ENCODE measurements around the gene HADHA. TPM values are rescaled to one million over a fixed set of nuclear protein-coding genes. Genes with fewer than 3 reads are reported as not detected.
"Not testable (repeated sequence)": the region's sequence is repeated elsewhere in the genome, so short reads cannot be mapped to it uniquely, and the experiment has no call there.

The HADHA gene
- total RNA-seq, 2 experiments from 2014 or later: 149 to 154 TPM

- POLR2A ChIA-PET: no interaction called here
- peak; percentile 19 for ATAC-seq
- intact Hi-C loops (cut with DNase I, micrococcal nuclease): no loop called here
- Mint-ChIP-seq H3K9me3 (ENCODE audit: low read depth) (no peaks in the 10 kb centered on the region), H3K4me1 (peaks cover 17% of the 10 kb centered on the region), H3K27ac (peak overlapping the region; percentile 52), H3K4me3 (no peak overlapping the region), H3K36me3 (ENCODE audit: low read depth) (peaks cover 9% of the 10 kb centered on the region), H3K27me3 (no peaks in the 10 kb centered on the region)
- DNase-seq: no peak
- CTCF ChIA-PET: interaction anchor here (0.6 kb wide), 1 partner anchor 685 kb away, joined by 3 read pairs; no protein-coding TSS in a partner anchor
Measured at GRCh38 chr2:26270373-26270772, 25.9 kb upstream of the HADHA start.

GRCh38 chr2:26269571-26270158 is 25.2 kb upstream of the HADHA start:
- Mint-ChIP-seq H3K9me3 (ENCODE audit: low read depth) (no peaks in the 10 kb centered on the region), H3K4me3 (no peak overlapping the region), H3K27ac (peak overlapping the region; percentile 31), H3K27me3 (no peaks in the 10 kb centered on the region), H3K36me3 (ENCODE audit: low read depth) (peaks cover 9% of the 10 kb centered on the region), H3K4me1 (peaks cover 17% of the 10 kb centered on the region)
- no peak for ATAC-seq
- ChIA-PET CTCF (interaction anchor here (0.6 kb wide), 2 partner anchors 177 to 685 kb away, joined by 3 read pairs; no protein-coding TSS in a partner anchor), POLR2A (no interaction called here)
- intact Hi-C loops (cut with DNase I, micrococcal nuclease): no loop called here
- DNase-seq: no peak

- ATAC-seq; POLR2A ChIA-PET; H3K4me3 Mint-ChIP-seq; H3K27me3 Mint-ChIP-seq; H3K27ac Mint-ChIP-seq; DNase-seq; H3K36me3 Mint-ChIP-seq (ENCODE audit: low read depth); H3K9me3 Mint-ChIP-seq (ENCODE audit: low read depth); intact Hi-C loops (cut with DNase I, micrococcal nuclease): not testable (repeated sequence)
- peaks cover 15% of the 10 kb centered on the region for H3K4me1 Mint-ChIP-seq
- CTCF ChIA-PET: interaction anchor here (0.6 kb wide), 2 partner anchors 176 to 630 kb away, joined by 3 read pairs; no protein-coding TSS in a partner anchor
Measured at GRCh38 chr2:26268670-26269385, 24.4 kb upstream of the HADHA start.

- ATAC-seq: no peak
- intact Hi-C loops (cut with DNase I, micrococcal nuclease): no loop called here
- POLR2A ChIA-PET: no interaction called here
- H3K4me1 Mint-ChIP-seq: peaks cover 13% of the 10 kb centered on the region
- DNase-seq: no peak
- no peak overlapping the region for H3K27ac Mint-ChIP-seq
- H3K9me3 Mint-ChIP-seq (ENCODE audit: low read depth): no peaks in the 10 kb centered on the region
- H3K4me3 Mint-ChIP-seq: no peak overlapping the region
- H3K27me3 Mint-ChIP-seq: no peaks in the 10 kb centered on the region
- CTCF ChIA-PET: no interaction called here
- H3K36me3 Mint-ChIP-seq (ENCODE audit: low read depth): peaks cover 6% of the 10 kb centered on the region
Measured at GRCh38 chr2:26268213-26268612, 23.8 kb upstream of the HADHA start.

- POLR2A ChIA-PET; H3K27me3 Mint-ChIP-seq; H3K9me3 Mint-ChIP-seq (ENCODE audit: low read depth); DNase-seq; H3K4me3 Mint-ChIP-seq; H3K27ac Mint-ChIP-seq; ATAC-seq; H3K4me1 Mint-ChIP-seq; intact Hi-C loops (cut with DNase I, micrococcal nuclease): not testable (repeated sequence)
- H3K36me3 Mint-ChIP-seq (ENCODE audit: low read depth): peaks cover 22% of the 10 kb centered on the region
- CTCF ChIA-PET: interaction anchor here (0.6 to 0.9 kb wide), 4 partner anchors 12 to 1045 kb away, joined by 3 read pairs; no protein-coding TSS in a partner anchor
Measured at GRCh38 chr2:26258836-26259235, 14.4 kb upstream of the HADHA start.

GRCh38 chr2:26255759-26256384 is 11.4 kb upstream of the HADHA start:
- Mint-ChIP-seq H3K27ac (no peak overlapping the region), H3K36me3 (ENCODE audit: low read depth) (peaks cover 22% of the 10 kb centered on the region), H3K27me3 (no peaks in the 10 kb centered on the region), H3K4me1 (peaks cover 17% of the 10 kb centered on the region), H3K9me3 (ENCODE audit: low read depth) (no peaks in the 10 kb centered on the region), H3K4me3 (no peak overlapping the region)
- intact Hi-C loops (cut with DNase I, micrococcal nuclease): no loop called here
- ChIA-PET CTCF (interaction anchor here (0.7 to 1.0 kb wide), 2 partner anchors 19 to 70 kb away, joined by 3 read pairs; no protein-coding TSS in a partner anchor), POLR2A (no interaction called here)
- no peak for DNase-seq
- no peak for ATAC-seq

- no peaks in the 10 kb centered on the region for H3K9me3 Mint-ChIP-seq (ENCODE audit: low read depth)
- H3K4me1 Mint-ChIP-seq: peaks cover 24% of the 10 kb centered on the region
- ATAC-seq (no peak), DNase-seq (no peak)
- no peak overlapping the region for H3K27ac Mint-ChIP-seq
- peaks cover 12% of the 10 kb centered on the region for H3K36me3 Mint-ChIP-seq (ENCODE audit: low read depth)
- ChIA-PET CTCF (interaction anchor here (0.5 to 1.5 kb wide), 4 partner anchors 9 to 718 kb away, joined by 3 to 5 read pairs (median 3); partner anchors contain the start of gene MAPRE3), POLR2A (interaction anchor here (0.9 kb wide), 1 partner anchor 94 kb away, joined by 3 read pairs; the partner anchor contains the start of gene SELENOI)
- intact Hi-C loops (cut with DNase I, micrococcal nuclease): no loop called here
- H3K4me3 Mint-ChIP-seq: no peak overlapping the region
- no peaks in the 10 kb centered on the region for H3K27me3 Mint-ChIP-seq
Measured at GRCh38 chr2:26251893-26252292, 7.5 kb upstream of the HADHA start.

- POLR2A ChIA-PET: no interaction called here
- peaks cover 40% of the 10 kb centered on the region for H3K4me1 Mint-ChIP-seq
- no peaks in the 10 kb centered on the region for H3K9me3 Mint-ChIP-seq (ENCODE audit: low read depth)
- peaks cover 13% of the 10 kb centered on the region for H3K36me3 Mint-ChIP-seq (ENCODE audit: low read depth)
- no peak for ATAC-seq
- no peak overlapping the region for H3K4me3 Mint-ChIP-seq
- no peak overlapping the region for H3K27ac Mint-ChIP-seq
- DNase-seq: no peak
- CTCF ChIA-PET: no interaction called here
- no peaks in the 10 kb centered on the region for H3K27me3 Mint-ChIP-seq
- intact Hi-C loops (cut with DNase I, micrococcal nuclease): loop anchor here in 1 of 2 experiments (10.0 kb wide), 1 partner anchor 375 kb away; the partner anchor contains the start of gene ASXL2
Measured at GRCh38 chr2:26249625-26250024, 5.2 kb upstream of the HADHA start.

GRCh38 chr2:26246818-26247217 is 2.4 kb upstream of the HADHA start:
- DNase-seq: peak; percentile 62
- CTCF ChIA-PET: interaction anchor here (0.7 to 1.2 kb wide), 4 partner anchors 11 to 63 kb away, joined by 3 to 4 read pairs (median 3); no protein-coding TSS in a partner anchor
- intact Hi-C loops (cut with DNase I, micrococcal nuclease): loop anchor here in 1 of 2 experiments (10.0 kb wide), 1 partner anchor 372 kb away; the partner anchor contains the start of gene ASXL2
- POLR2A ChIA-PET: interaction anchor here (2.0 kb wide), 1 partner anchor 62 kb away, joined by 7 read pairs; no protein-coding TSS in a partner anchor
- Mint-ChIP-seq H3K27ac (peak overlapping the region; percentile 42), H3K27me3 (no peaks in the 10 kb centered on the region), H3K4me3 (peak overlapping the region; percentile 99), H3K36me3 (ENCODE audit: low read depth) (peaks cover 16% of the 10 kb centered on the region), H3K9me3 (ENCODE audit: low read depth) (no peaks in the 10 kb centered on the region), H3K4me1 (peaks cover 41% of the 10 kb centered on the region)
- no peak for ATAC-seq

GRCh38 chr2:26245810-26246209 is 1.4 kb upstream of the HADHA start:
- H3K27me3 Mint-ChIP-seq: no peaks in the 10 kb centered on the region
- no peaks in the 10 kb centered on the region for H3K9me3 Mint-ChIP-seq (ENCODE audit: low read depth)
- DNase-seq: peak; percentile 33
- peaks cover 38% of the 10 kb centered on the region for H3K4me1 Mint-ChIP-seq
- ChIA-PET CTCF (interaction anchor here (0.6 to 1.1 kb wide), 5 partner anchors 16 to 332 kb away, joined by 3 read pairs; no protein-coding TSS in a partner anchor), POLR2A (interaction anchor here (0.6 to 3.4 kb wide), 3 partner anchors 46 to 101 kb away, joined by 3 to 23 read pairs (median 7); partner anchors contain the start of genes ADGRF3 and SELENOI)
- intact Hi-C loops (cut with DNase I, micrococcal nuclease): loop anchor here in 1 of 2 experiments (2.0 to 10.0 kb wide), 2 partner anchors 85 to 371 kb away; partner anchors contain the start of gene ASXL2
- H3K36me3 Mint-ChIP-seq (ENCODE audit: low read depth): peaks cover 16% of the 10 kb centered on the region
- peak; percentile 40 for ATAC-seq
- H3K27ac Mint-ChIP-seq: peak overlapping the region; percentile 98
- H3K4me3 Mint-ChIP-seq: peak overlapping the region; percentile 99

GRCh38 chr2:26245231-26245732 is 850 bp upstream of the HADHA start:
- peak; percentile 33 for ATAC-seq
- no peaks in the 10 kb centered on the region for H3K9me3 Mint-ChIP-seq (ENCODE audit: low read depth)
- intact Hi-C loops (cut with DNase I, micrococcal nuclease): loop anchor here in 1 of 2 experiments (2.0 to 10.0 kb wide), 2 partner anchors 86 to 370 kb away; partner anchors contain the start of gene ASXL2
- peak; percentile 78 for DNase-seq
- H3K27ac Mint-ChIP-seq: peak overlapping the region; percentile 98
- H3K27me3 Mint-ChIP-seq: no peaks in the 10 kb centered on the region
- POLR2A ChIA-PET: interaction anchor here (2.0 to 3.4 kb wide), 2 partner anchors 60 to 101 kb away, joined by 7 to 23 read pairs; partner anchors contain the start of genes ADGRF3 and SELENOI
- CTCF ChIA-PET: interaction anchor here (0.6 to 2.2 kb wide), 8 partner anchors 8 to 332 kb away, joined by 3 to 11 read pairs (median 3); no protein-coding TSS in a partner anchor
- peak overlapping the region; percentile 99 for H3K4me3 Mint-ChIP-seq
- H3K4me1 Mint-ChIP-seq: peaks cover 43% of the 10 kb centered on the region
- peaks cover 16% of the 10 kb centered on the region for H3K36me3 Mint-ChIP-seq (ENCODE audit: low read depth)

Measured in activated CD4-positive, alpha-beta T cell treated with anti-CD3 and anti-CD28 coated beads for 36 hours (primary cell).